Stomach (tissue), 9 donors: ENCODE results near the gene ERAL1. TPM values are rescaled to one million over a fixed set of nuclear protein-coding genes. Genes with fewer than 3 reads are reported as not detected.
A peak's percentile ranks its signal among the peaks of the same experiment; 100 is the strongest.

Experiments
- DNase-seq, 2 donors: peaks; one replicate each; pipeline versions ENCODE4 v3.0.0 to v3.0.0-alpha.2; 2013 to 2019
- H3K27ac ChIP-seq, 5 donors: fragments of 200-600 bp in 4 of 5; sonication (generic) in 4 of 5; one replicate each; pipeline ENCODE4 v1.5.1; 2013 to 2019; ENCODE audit warnings: mild to moderate bottlenecking in 1 of 5, moderate library complexity in 1 of 5
- H3K27me3 ChIP-seq, 3 donors: fragments of 200-600 bp; sonication (generic); one replicate each; pipeline ENCODE4 v1.5.1; 2017 to 2019; ENCODE audit warnings: mixed run types in 1 of 3
- H3K36me3 ChIP-seq, 4 donors: fragments of 200-600 bp; sonication (generic); 1 replicate in 3 of 4; 2 replicates in 1 of 4; pipeline ENCODE4 v1.5.1; 2016 to 2019
- H3K4me1 ChIP-seq, 4 donors: fragments of 200-600 bp; sonication (generic); one replicate each; pipeline ENCODE4 v1.5.1; 2016 to 2019
- H3K4me3 ChIP-seq, 4 donors: fragments of 200-600 bp; sonication (generic) in 3 of 4; one replicate each; pipeline ENCODE4 v1.5.1; 2016 to 2019; ENCODE audit warnings: mild to moderate bottlenecking in 1 of 4
- H3K9me3 ChIP-seq, 4 donors: fragments of 200-600 bp; sonication (generic); one replicate each; pipeline ENCODE4 v1.5.1; 2016 to 2019
- EP300 ChIP-seq: sonication (generic); formaldehyde crosslinking; IDR thresholded peaks from one replicate; pipeline ENCODE4 v1.6.1; 2017; ENCODE audit warnings: antibody characterized with exemption
- POLR2A ChIP-seq, 4 donors: fragments of 450-650 bp; IDR thresholded peaks; one replicate each; pipeline ENCODE4 v1.6.1; 2016; ENCODE audit warnings: antibody characterized with exemption in 4 of 4, control low read depth in 2 of 4, mild to moderate bottlenecking in 1 of 4, moderate library complexity in 1 of 4
- POLR2AphosphoS5 ChIP-seq, 3 donors: sonication (generic); formaldehyde crosslinking; IDR thresholded peaks; one replicate each; pipeline ENCODE4 v1.6.1; 2016; ENCODE audit warnings: antibody characterized with exemption in 3 of 3
- WGBS, 5 donors: extraction: QIAGEN DNeasy Blood & Tissue Kit in 3 of 5; methylation state at CpG; one replicate each; pipeline versions ENCODE4 v1.1.5 to v1.1.7; 2013 to 2018; 5-methylcytosine and 5-hydroxymethylcytosine counted together
- intact Hi-C: fragments of 100-400 bp; cut with DNase I; formaldehyde crosslinking; loops from one replicate; pipeline ENCODE4 v1.15.1; 2023; ENCODE audit warnings: low total_unique reads
- polyA plus RNA-seq, 3 donors: library from polyadenylated mRNA; stranded (reverse); fragments of 200-250 nt; gene quantifications; one replicate each; pipeline ENCODE4 v1.2.3, GENCODE V29; 2013
- total RNA-seq, 5 donors: library from RNA; depleted of rRNA; stranded (reverse); fragments of >200 nt; gene quantifications; one replicate each; pipeline versions ENCODE4 v1.1.0 to v1.2.3, GENCODE V29; 2014 to 2016
- TF ChIP-seq, protein P1 (sequence below), 7 experiments: fragments of 450-650 bp in 4 of 7; fragments of 200-600 bp in 3 of 7; sonication (generic) in 3 of 7; IDR thresholded peaks; one replicate each; pipeline ENCODE4 v1.5.1; 2016 to 2019; ENCODE audit warnings: antibody characterized with exemption in 7 of 7, control low read depth in 2 of 7, mild to moderate bottlenecking in 1 of 7
- donor health status: healthy with polysubstance abuse.
- donor health status: Bipolar disorder and iron deficiency.
- donor health status: healthy.

Gene ERAL1
- total and polyA plus RNA-seq, 8 donors = 23.1 to 97.0 (median 46.5) TPM

DNA sequence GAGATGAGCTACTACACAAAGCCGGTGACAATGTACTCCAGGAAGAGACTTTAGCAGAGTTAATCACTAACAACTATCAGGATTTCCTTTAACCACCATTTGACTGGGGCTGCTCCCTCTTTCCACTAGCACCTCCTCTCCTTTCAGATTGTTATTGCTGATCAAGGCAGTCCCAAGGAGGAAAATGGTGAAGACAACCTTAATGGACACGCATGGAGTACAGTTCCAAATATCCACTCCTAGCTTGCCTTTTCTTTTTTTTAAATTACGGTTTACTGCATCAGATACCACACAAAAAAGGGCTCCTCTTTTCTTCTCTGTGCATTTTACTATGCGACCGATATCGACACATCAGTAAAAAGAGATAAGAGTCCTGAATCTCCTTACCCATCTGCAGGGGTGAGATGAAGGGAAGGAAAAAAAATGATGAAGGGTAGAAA, 43.1 kb upstream of the ERAL1 start:
- peak in 1 of 2 donors; percentile 39 for DNase-seq
- WGBS, 5 donors = 3 to 6% (median 5%) methylated on average over 6 of the region's 6 CpGs
- peak overlapping the region; percentile 65 to 97 (median 81) for H3K4me3 ChIP-seq
- H3K4me1 ChIP-seq = peaks cover 38 to 60% (median 50%) of the 10 kb centered on the region in 4 donors
- no peaks in the 10 kb centered on the region for H3K9me3 ChIP-seq
- TF ChIP-seq, protein P1, sequence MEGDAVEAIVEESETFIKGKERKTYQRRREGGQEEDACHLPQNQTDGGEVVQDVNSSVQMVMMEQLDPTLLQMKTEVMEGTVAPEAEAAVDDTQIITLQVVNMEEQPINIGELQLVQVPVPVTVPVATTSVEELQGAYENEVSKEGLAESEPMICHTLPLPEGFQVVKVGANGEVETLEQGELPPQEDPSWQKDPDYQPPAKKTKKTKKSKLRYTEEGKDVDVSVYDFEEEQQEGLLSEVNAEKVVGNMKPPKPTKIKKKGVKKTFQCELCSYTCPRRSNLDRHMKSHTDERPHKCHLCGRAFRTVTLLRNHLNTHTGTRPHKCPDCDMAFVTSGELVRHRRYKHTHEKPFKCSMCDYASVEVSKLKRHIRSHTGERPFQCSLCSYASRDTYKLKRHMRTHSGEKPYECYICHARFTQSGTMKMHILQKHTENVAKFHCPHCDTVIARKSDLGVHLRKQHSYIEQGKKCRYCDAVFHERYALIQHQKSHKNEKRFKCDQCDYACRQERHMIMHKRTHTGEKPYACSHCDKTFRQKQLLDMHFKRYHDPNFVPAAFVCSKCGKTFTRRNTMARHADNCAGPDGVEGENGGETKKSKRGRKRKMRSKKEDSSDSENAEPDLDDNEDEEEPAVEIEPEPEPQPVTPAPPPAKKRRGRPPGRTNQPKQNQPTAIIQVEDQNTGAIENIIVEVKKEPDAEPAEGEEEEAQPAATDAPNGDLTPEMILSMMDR (IDR thresholded peaks at IDR 0.05) = no peak
- no peak for TF ChIP-seq POLR2A (IDR thresholded peaks at IDR 0.05)
- H3K36me3 ChIP-seq = no peaks in the 10 kb centered on the region
- H3K27ac ChIP-seq = peak overlapping the region; percentile 51 to 94 (median 91)
- H3K27me3 ChIP-seq = no peaks in the 10 kb centered on the region
- intact Hi-C loops = no loop called here

DNA sequence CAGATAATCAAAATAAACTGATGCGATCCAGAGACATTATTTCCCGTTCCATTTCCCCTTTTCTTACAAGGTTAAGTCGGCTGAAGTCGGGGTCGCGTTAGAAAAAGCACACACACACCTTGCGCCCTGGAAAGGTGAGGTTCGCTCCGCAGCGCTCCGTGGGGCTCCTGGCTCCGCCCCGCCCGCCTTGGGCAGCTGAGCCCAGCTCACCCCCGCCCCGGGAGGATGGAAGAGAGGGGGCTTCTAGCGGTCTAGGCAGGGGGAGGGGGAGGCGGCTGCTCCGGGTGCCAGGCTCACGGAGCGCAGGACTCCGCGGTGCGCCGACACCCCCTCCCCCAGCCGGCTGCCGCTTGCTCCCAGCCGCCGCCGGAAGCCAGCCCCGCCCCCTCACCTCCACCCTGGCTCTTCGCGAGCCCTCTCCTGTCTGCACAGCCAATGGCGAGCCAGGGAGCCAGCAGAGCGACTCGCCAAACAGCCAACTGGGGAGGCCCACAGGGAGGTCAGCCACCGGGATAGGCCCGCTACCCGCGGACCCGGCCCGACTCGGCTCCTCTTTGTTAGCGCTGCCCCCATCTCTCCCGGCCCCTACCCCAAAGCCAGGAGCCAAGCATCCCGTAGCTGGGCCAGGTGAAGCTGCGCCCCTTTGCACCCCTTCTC, 42.6 kb upstream of the ERAL1 start:
- H3K9me3 ChIP-seq = no peaks in the 10 kb centered on the region
- intact Hi-C loops = no loop called here
- H3K36me3 ChIP-seq = no peaks in the 10 kb centered on the region
- peak overlapping the region; percentile 65 to 97 (median 81) for H3K4me3 ChIP-seq
- peak; percentile 97 to 99 for DNase-seq
- TF ChIP-seq, protein P1 (IDR thresholded peaks at IDR 0.05) = no peak
- TF ChIP-seq POLR2A (IDR thresholded peaks at IDR 0.05) = no peak
- peak; percentile 7 to 18 (median 14) for TF ChIP-seq POLR2AphosphoS5 (IDR thresholded peaks at IDR 0.05)
- no peak for TF ChIP-seq EP300
- H3K4me1 ChIP-seq = peaks cover 34 to 54% (median 47%) of the 10 kb centered on the region in 4 donors
- 0 to 1% (median 0%) methylated on average over 20 to 47 of the region's 47 CpGs for WGBS, 5 donors
- no peaks in the 10 kb centered on the region for H3K27me3 ChIP-seq
- peak overlapping the region; percentile 82 to 94 (median 91) for H3K27ac ChIP-seq

DNA sequence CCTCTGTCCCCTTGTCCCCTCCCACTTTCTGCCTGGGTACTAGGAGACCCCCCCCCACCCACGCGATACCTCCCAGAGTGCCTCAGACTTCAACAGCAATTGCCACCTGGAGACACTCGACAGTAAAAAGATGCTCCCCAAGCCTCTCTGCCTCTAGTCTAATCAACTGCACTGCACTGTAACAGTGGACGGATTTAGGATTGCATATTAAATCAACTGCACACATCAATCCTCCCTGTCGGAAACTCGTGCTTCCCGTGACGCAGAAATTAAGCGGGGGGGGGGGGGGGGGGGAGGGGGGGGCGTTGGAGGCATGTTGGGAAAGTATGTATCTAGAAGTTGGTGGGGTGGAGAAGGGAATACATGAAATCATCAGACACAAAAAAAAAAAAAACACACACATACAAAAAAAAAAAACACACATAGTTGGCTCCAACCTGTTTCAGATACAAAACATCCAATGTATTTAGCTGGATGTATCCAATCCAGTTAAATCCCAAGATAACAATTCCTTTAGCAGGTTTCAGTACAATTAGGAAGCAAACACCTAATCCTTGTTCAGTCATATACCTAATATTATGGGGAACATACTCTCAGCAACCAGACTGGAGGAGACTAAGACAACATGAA, 42.0 kb upstream of the ERAL1 start:
- TF ChIP-seq EP300 = no peak
- no peak for TF ChIP-seq POLR2A (IDR thresholded peaks at IDR 0.05)
- TF ChIP-seq POLR2AphosphoS5 (IDR thresholded peaks at IDR 0.05) = no peak
- TF ChIP-seq, protein P1 (IDR thresholded peaks at IDR 0.05) = no peak
- H3K27me3 ChIP-seq = no peaks in the 10 kb centered on the region
- peak overlapping the region; percentile 65 to 97 (median 81) for H3K4me3 ChIP-seq
- no peak for DNase-seq
- H3K27ac ChIP-seq = peak overlapping the region; percentile 82 to 94 (median 91)
- peaks cover 28 to 48% (median 42%) of the 10 kb centered on the region in 4 donors for H3K4me1 ChIP-seq
- intact Hi-C loops = no loop called here
- no peaks in the 10 kb centered on the region for H3K9me3 ChIP-seq
- 0 to 1% (median 0%) methylated on average over 8 to 10 of the region's 10 CpGs for WGBS, 5 donors
- no peaks in the 10 kb centered on the region for H3K36me3 ChIP-seq

DNA sequence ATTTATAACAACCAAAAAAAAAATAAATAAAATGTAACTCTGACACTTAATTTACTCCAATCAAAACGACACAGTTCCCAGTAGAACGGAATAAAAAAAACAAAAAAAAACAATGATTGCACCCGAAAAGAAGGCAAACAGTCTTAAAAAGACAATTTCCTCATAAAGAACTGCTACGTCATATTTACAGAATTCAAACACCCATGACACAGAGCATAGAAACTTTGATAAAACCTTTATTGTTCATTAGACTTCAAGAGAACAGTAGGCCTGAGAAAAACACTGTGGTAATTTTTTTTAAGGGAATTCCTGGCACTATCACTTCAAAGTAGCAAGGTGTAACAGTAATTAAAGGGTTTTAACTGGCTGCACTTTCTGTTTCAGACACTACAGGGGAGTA, 38.3 kb upstream of the ERAL1 start:
- intact Hi-C loops = no loop called here
- TF ChIP-seq POLR2A (IDR thresholded peaks at IDR 0.05) = no peak
- TF ChIP-seq EP300 = no peak
- no peak for TF ChIP-seq POLR2AphosphoS5 (IDR thresholded peaks at IDR 0.05)
- TF ChIP-seq, protein P1 (IDR thresholded peaks at IDR 0.05) = no peak

More for the DNA sequence above, 38.3 kb upstream of the ERAL1 start:
- peaks cover 0 to 11% (median 7%) of the 10 kb centered on the region in 4 donors for H3K4me1 ChIP-seq
- DNase-seq = no peak
- no peak overlapping the region for H3K4me3 ChIP-seq
- no peaks in the 10 kb centered on the region for H3K27me3 ChIP-seq
- no peaks in the 10 kb centered on the region for H3K36me3 ChIP-seq
- WGBS, 5 donors = 72 to 85% (median 82%) methylated on average over 4 of the region's 4 CpGs
- H3K9me3 ChIP-seq = no peaks in the 10 kb centered on the region
- H3K27ac ChIP-seq = no peak overlapping the region
